Measurements from ENCODE around the gene GPC1. TPM values are rescaled to one million over a fixed set of nuclear protein-coding genes. Genes with fewer than 3 reads are reported as not detected.

Gene GPC1
- total RNA-seq, 4 donors from 2014 or later, result 0.88 to 62.2 (median 43.4) TPM

DNA sequence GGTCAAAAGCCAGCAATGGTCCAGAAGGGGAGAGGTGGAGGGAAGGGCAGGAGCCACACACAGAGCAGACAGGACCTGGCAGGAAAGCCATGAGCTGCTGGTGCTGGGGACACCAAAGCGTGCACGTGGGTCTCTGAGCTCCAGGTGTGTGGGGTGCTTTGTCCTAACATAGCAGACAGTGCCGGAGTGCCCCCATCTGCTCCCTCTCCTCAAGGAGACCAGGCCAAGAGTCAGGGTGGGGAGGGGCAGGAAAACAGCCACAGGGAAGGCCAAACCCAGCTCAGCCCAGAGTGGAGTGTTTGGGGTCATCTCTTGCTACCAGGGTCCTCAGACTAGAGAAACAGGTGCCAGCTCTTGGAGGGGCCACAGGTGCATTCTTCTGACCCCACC, 4.2 kb upstream of the GPC1 start:
- Histone ChIP-seq H3K36me3 (no peaks in the 10 kb centered on the region), H3K27me3 (no peaks in the 10 kb centered on the region), H3K4me1 (no peaks in the 10 kb centered on the region), H3K4me3 (no peak overlapping the region), H3K9me3 (no peaks in the 10 kb centered on the region), H3K27ac (no peak overlapping the region)
- intact Hi-C loops (cut with DNase I; ENCODE audit: low total_unique reads), result no loop called here
- DNase-seq, result no peak
- TF ChIP-seq, protein P1, sequence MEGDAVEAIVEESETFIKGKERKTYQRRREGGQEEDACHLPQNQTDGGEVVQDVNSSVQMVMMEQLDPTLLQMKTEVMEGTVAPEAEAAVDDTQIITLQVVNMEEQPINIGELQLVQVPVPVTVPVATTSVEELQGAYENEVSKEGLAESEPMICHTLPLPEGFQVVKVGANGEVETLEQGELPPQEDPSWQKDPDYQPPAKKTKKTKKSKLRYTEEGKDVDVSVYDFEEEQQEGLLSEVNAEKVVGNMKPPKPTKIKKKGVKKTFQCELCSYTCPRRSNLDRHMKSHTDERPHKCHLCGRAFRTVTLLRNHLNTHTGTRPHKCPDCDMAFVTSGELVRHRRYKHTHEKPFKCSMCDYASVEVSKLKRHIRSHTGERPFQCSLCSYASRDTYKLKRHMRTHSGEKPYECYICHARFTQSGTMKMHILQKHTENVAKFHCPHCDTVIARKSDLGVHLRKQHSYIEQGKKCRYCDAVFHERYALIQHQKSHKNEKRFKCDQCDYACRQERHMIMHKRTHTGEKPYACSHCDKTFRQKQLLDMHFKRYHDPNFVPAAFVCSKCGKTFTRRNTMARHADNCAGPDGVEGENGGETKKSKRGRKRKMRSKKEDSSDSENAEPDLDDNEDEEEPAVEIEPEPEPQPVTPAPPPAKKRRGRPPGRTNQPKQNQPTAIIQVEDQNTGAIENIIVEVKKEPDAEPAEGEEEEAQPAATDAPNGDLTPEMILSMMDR (IDR thresholded peaks at IDR 0.05), result no peak
- TF ChIP-seq POLR2A (IDR thresholded peaks at IDR 0.05), result no peak

DNA sequence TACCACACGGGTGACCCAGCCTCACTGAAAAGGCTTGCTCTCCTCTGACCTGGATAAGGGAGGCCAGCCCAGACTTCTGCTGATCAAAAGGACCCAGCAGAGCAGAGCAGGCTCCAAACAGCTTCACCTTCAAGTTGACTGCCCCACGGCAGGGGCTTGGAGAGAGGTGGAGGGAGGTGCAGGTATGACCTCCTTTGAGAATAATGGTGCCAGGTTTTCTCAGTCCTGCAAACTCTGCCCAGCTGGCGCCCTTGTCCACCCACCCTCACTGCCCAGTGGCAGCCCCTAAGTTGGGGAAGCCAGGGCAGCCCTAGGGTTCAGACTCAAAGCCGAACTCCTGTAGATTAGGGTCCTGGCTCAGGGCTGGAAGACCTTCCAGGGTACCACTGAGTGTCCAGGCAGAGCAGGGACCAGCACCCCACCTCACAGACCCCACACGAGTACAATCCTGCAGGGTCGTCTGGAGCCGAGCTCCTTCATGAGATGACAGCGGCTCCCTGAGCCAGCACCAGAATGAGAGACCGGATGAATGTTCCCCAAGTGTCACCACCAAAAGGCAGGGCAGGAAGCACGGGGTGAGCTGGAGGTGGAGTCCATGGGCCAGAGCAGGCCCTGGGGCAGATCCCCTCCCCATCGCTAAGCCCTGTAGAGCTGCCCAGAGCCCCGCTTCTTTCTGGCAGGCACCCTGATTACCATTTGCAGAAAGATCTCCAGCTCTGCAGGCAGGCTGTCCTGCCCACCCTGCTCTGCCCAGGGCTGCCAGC, 3.6 kb upstream of the GPC1 start:
- Histone ChIP-seq H3K27me3 (no peaks in the 10 kb centered on the region), H3K4me1 (peaks cover 0 to 3% of the 10 kb centered on the region in 2 donors), H3K36me3 (no peaks in the 10 kb centered on the region), H3K9me3 (no peaks in the 10 kb centered on the region), H3K4me3 (no peak overlapping the region), H3K27ac (no peak overlapping the region)
- TF ChIP-seq, protein P1 (IDR thresholded peaks at IDR 0.05), result no peak
- TF ChIP-seq POLR2A (IDR thresholded peaks at IDR 0.05), result no peak
- intact Hi-C loops (cut with DNase I; ENCODE audit: low total_unique reads), result no loop called here
- peak in 1 of 2 donors; percentile 12 for DNase-seq

DNA sequence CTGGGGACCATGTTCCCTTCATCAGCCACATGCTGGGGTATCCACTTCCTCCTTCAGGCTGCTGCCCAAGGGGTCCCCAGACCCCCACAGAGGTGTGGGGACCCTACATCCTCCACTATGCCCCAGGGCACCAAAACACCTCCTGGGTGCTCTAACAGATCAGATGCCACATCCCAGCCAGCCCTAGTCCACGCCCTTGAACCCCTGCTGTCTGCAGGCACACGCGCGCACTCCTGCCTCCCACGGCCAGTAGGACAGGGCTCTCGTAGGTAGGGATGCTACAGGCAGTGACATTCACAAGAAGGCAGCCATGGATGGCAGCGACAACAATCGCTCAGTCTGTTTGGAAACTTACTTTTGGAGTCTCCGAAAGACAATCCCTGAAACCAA, 3.0 kb upstream of the GPC1 start:
- TF ChIP-seq POLR2A (IDR thresholded peaks at IDR 0.05), result no peak
- TF ChIP-seq, protein P1 (IDR thresholded peaks at IDR 0.05), result no peak
- no peak overlapping the region for H3K27ac ChIP-seq
- H3K4me1 ChIP-seq, result peaks cover 0 to 9% of the 10 kb centered on the region in 2 donors
- no peaks in the 10 kb centered on the region for H3K27me3 ChIP-seq
- no peaks in the 10 kb centered on the region for H3K9me3 ChIP-seq
- no peak for DNase-seq
- intact Hi-C loops (cut with DNase I; ENCODE audit: low total_unique reads), result no loop called here
- no peak overlapping the region for H3K4me3 ChIP-seq
- H3K36me3 ChIP-seq, result no peaks in the 10 kb centered on the region

DNA sequence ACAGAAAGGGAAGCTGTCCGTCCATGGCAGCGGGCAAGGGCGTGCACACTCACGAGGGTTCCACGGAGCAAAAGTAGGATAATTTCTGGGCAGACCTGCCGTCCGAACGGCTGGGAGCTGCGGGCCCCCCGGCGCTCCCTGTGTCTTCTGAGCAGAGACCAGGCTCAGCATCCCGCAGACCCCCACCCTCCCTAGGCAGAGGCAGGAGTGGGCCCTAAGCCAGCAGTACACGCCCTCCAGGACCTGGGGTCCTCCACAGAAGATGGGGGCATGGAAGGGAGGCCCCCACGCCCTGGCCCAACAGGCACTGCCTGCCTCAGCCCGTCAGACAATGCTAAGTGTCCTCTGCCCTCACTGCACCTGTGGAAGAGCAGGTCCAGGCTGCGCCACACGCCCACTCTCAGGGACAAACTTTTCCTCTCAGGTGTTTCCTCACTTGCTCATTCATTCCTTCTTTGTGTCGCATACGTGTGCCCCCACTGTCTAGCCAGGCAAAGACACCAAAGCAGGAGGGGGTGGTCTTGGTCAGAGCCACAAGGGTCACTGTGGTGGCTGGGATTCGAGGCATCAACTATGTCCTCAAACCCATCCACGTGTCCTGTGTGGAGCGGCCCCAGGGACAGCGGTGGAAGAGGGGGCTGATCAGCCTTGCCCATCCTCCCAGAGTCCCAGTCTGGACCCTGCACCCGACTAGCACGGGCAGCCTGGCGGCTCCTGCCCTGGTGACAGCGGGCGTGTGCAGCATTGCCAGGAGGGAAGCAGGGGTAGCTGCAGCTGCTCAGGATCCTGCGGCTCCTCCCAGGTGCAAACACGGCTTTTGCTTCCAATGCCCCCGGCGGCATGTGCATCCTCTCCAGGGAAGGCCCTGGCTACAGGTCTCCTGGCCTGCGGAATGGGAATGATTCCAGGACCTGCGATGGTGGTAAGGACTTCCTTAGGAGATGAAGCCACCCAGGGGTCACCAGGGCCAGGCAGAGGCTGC, 2.4 kb upstream of the GPC1 start:
- peak; percentile 14 to 15 for DNase-seq
- Histone ChIP-seq H3K27me3 (no peaks in the 10 kb centered on the region), H3K36me3 (no peaks in the 10 kb centered on the region), H3K27ac (peak overlapping the region in 1 of 2 donors; percentile 89), H3K4me1 (peaks cover 0 to 16% of the 10 kb centered on the region in 2 donors), H3K4me3 (no peak overlapping the region), H3K9me3 (no peaks in the 10 kb centered on the region)
- intact Hi-C loops (cut with DNase I; ENCODE audit: low total_unique reads), result no loop called here
- no peak for TF ChIP-seq POLR2A (IDR thresholded peaks at IDR 0.05)

DNA sequence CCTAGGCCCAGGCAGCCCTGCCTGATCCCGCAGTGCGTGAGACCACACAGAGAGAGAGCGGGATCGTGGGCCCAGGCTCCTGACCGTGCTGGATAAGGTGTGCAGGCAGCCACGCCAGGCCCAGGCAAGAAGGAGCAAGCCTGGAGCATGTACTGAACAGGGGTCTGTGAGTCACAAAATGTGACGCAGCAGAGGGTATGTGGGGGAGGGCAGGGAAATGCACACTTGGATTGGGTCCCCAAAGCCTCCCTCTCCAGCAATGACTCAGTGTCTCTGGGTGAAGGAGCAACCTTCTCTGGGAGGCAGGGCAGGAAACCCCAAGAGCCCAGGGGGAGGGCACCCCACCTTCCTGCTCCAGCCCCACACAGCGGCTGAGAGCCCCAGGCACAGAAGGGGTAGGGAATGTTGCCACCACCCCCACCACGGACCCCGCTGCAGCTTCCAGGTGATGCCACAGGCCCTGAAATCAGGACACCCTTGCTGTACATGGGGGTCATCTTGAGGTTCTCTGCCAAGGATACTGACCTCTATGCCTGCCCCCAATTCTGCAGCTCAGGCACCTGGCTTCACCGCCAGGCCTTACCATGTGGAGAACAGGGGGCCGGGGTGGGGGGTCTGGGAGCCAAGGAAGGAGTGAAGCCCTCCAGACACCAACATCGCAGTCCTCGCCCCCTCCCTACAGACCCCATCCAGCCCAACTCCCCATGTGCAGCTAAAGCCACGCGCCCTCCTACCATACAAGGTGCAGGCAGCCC, 1.3 kb upstream of the GPC1 start:
- peak overlapping the region; percentile 42 to 92 for H3K4me3 ChIP-seq
- intact Hi-C loops (cut with DNase I; ENCODE audit: low total_unique reads), result no loop called here
- no peaks in the 10 kb centered on the region for H3K36me3 ChIP-seq
- no peaks in the 10 kb centered on the region for H3K9me3 ChIP-seq
- DNase-seq, result peak; percentile 79 to 84
- no peak for TF ChIP-seq POLR2A (IDR thresholded peaks at IDR 0.05)
- TF ChIP-seq, protein P1 (IDR thresholded peaks at IDR 0.05), result no peak
- no peaks in the 10 kb centered on the region for H3K27me3 ChIP-seq
- peak overlapping the region; percentile 88 to 89 for H3K27ac ChIP-seq
- peaks cover 0 to 16% of the 10 kb centered on the region in 2 donors for H3K4me1 ChIP-seq

All from uterus (tissue), 4 donors.